Thoracic aorta (tissue), 2 donors: ENCODE measurements around the gene LGALS16. TPM values are rescaled to one million over a fixed set of nuclear protein-coding genes. Genes with fewer than 3 reads are reported as not detected.
"Not testable (repeated sequence)": the region's sequence is repeated elsewhere in the genome, so short reads cannot be mapped to it uniquely, and the experiment has no call there.

ENCODE experiments used
- ATAC-seq: fragments of 150-250 bp; one replicate; pipeline ENCODE4 v1.8.0; 2017; ENCODE audit warnings: low read depth; ENCODE audit not compliant: insufficient number of reproducible peaks, low FRiP score
- DNase-seq: peaks from one replicate; pipeline ENCODE4 v3.0.0-alpha.2; 2020; ENCODE audit warnings: low spot score
- H3K27ac ChIP-seq, 2 donors: fragments of 200-600 bp; sonication (generic); 1 replicate in 1 of 2; 2 replicates in 1 of 2; pipeline ENCODE4 v1.5.1; 2016; ENCODE audit warnings: mild to moderate bottlenecking in 2 of 2, moderate library complexity in 2 of 2
- H3K27me3 ChIP-seq: fragments of 200-600 bp; sonication (generic); replicated peaks from 2 replicates; pipeline ENCODE4 v1.6.0; 2016; ENCODE audit warnings: mild to moderate bottlenecking; ENCODE audit not compliant: insufficient read depth
- H3K36me3 ChIP-seq: fragments of 200-600 bp; sonication (generic); one replicate; pipeline ENCODE4 v1.5.1; 2016
- H3K4me1 ChIP-seq, 2 donors: fragments of 200-600 bp; sonication (generic); 1 replicate in 1 of 2; 2 replicates in 1 of 2; pipeline versions ENCODE4 v1.5.1 to v1.6.0; 2016; ENCODE audit warnings: low read depth in 2 of 2, mild to moderate bottlenecking in 1 of 2; ENCODE audit not compliant: control insufficient read depth in 1 of 2
- H3K4me3 ChIP-seq: fragments of 200-600 bp; sonication (generic); 2 replicates; pipeline ENCODE4 v1.5.1; 2016; ENCODE audit warnings: mild to moderate bottlenecking
- H3K9me3 ChIP-seq: fragments of 200-600 bp; sonication (generic); 2 replicates; pipeline ENCODE4 v1.5.1; 2016
- total RNA-seq, 2 donors: library from RNA; depleted of rRNA; stranded (reverse); fragments of >200 nt; gene quantifications; one replicate each; pipeline versions ENCODE4 v1.1.0 to v1.2.3, GENCODE V29; 2016
- TF ChIP-seq, protein P1 (sequence below): fragments of 200-600 bp; sonication (generic); IDR thresholded peaks from one replicate; pipeline ENCODE4 v1.5.1; 2019; ENCODE audit warnings: antibody characterized with exemption

The LGALS16 gene
- total RNA-seq, 2 donors from 2014 or later: not detected

- Histone ChIP-seq H3K27me3 (no peaks in the 10 kb centered on the region), H3K27ac (no peak overlapping the region), H3K36me3 (no peaks in the 10 kb centered on the region), H3K4me3 (no peak overlapping the region), H3K9me3 (no peaks in the 10 kb centered on the region), H3K4me1 (peaks cover 0 to 14% of the 10 kb centered on the region in 2 donors)
- no peak for DNase-seq
- no peak for ATAC-seq
- TF ChIP-seq, protein P1, sequence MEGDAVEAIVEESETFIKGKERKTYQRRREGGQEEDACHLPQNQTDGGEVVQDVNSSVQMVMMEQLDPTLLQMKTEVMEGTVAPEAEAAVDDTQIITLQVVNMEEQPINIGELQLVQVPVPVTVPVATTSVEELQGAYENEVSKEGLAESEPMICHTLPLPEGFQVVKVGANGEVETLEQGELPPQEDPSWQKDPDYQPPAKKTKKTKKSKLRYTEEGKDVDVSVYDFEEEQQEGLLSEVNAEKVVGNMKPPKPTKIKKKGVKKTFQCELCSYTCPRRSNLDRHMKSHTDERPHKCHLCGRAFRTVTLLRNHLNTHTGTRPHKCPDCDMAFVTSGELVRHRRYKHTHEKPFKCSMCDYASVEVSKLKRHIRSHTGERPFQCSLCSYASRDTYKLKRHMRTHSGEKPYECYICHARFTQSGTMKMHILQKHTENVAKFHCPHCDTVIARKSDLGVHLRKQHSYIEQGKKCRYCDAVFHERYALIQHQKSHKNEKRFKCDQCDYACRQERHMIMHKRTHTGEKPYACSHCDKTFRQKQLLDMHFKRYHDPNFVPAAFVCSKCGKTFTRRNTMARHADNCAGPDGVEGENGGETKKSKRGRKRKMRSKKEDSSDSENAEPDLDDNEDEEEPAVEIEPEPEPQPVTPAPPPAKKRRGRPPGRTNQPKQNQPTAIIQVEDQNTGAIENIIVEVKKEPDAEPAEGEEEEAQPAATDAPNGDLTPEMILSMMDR: no peak
Observed at GRCh38 chr19:39681416-39681815, 25.7 kb downstream of the LGALS16 start.

DNA sequence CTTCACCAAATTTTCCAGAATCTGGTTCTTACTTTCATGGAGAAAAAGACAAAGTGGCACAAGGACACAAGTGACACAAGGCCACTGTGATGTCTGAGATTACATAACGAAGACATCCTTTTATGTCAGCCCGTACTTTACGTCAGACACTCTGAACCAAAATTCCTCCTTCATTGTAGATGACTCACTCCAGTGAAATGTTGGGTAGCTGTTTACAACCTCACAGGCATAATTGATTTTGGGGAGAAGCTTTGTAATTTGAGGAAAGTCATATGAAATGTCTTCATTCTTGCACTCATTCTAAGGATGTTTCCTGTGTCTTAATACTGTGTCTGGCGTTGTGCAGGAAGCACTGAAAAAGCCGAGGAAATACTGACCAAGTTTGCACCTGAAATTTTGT is 28.6 kb downstream of the LGALS16 start:
- no peaks in the 10 kb centered on the region for H3K9me3 ChIP-seq
- peaks cover 0 to 1% of the 10 kb centered on the region in 2 donors for H3K4me1 ChIP-seq
- no peaks in the 10 kb centered on the region for H3K36me3 ChIP-seq
- H3K27ac ChIP-seq: no peak overlapping the region
- ATAC-seq (no peak), DNase-seq (no peak)
- H3K27me3 ChIP-seq: no peaks in the 10 kb centered on the region
- TF ChIP-seq, protein P1: no peak
- H3K4me3 ChIP-seq: no peak overlapping the region

DNA sequence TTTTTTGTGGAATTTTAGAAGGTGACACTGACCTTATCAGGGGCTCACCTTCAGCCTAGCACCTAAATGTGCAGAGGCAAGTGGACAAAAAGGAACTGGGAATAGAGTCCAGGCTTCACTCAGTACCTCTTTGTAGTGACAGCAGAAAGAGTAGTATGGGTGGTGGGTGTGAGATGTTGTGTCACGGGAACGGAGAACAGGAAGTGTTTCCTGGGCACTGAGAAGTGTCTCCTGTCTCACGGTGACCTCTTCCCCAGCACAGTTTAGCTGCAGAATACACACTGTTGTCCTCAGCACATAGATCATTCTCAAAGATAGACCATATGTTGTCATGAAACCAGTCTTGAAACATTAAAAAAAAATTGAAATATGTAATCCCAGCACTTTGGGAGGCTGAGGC is 31.0 kb downstream of the LGALS16 start:
- Histone ChIP-seq H3K4me3 (no peak overlapping the region), H3K36me3 (no peaks in the 10 kb centered on the region), H3K27ac (no peak overlapping the region), H3K9me3 (no peaks in the 10 kb centered on the region), H3K4me1 (no peaks in the 10 kb centered on the region), H3K27me3 (no peaks in the 10 kb centered on the region)
- DNase-seq (no peak), ATAC-seq (no peak)
- TF ChIP-seq, protein P1: no peak

DNA sequence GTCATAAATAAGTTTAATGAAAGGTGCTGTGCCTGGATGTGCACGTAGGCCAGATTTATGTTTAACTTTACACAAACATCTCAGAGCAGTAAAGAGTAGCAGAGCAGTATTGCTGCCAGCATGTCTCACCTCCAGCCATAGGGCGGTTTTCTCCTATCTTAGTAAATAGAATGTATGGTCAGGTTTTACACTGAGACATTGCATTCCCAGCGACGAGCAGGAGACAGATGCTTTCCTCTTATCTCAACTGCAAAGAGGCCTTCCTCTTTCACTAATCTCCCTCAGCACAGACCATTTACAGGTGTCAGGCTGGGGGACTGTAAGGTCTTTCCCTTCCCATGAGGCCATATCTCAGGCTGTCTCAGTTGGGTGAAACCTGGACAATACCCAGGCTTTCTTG is 32.9 kb downstream of the LGALS16 start:
- H3K4me3 ChIP-seq, H3K36me3 ChIP-seq, DNase-seq, ATAC-seq, H3K27ac ChIP-seq, H3K27me3 ChIP-seq, H3K4me1 ChIP-seq, H3K9me3 ChIP-seq: not testable (repeated sequence)

GRCh38 chr19:39692166-39692565 is 36.5 kb downstream of the LGALS16 start:
- ATAC-seq (no peak), DNase-seq (no peak)
- TF ChIP-seq, protein P1: no peak
- no peaks in the 10 kb centered on the region for H3K4me1 ChIP-seq
- no peaks in the 10 kb centered on the region for H3K27me3 ChIP-seq
- no peaks in the 10 kb centered on the region for H3K9me3 ChIP-seq
- no peak overlapping the region for H3K27ac ChIP-seq
- no peak overlapping the region for H3K4me3 ChIP-seq
- no peaks in the 10 kb centered on the region for H3K36me3 ChIP-seq

- no peak overlapping the region for H3K4me3 ChIP-seq
- ATAC-seq: no peak
- no peaks in the 10 kb centered on the region for H3K9me3 ChIP-seq
Observed at GRCh38 chr19:39692822-39693221, 37.1 kb downstream of the LGALS16 start.

More at GRCh38 chr19:39692822-39693221, 37.1 kb downstream of the LGALS16 start:
- no peak overlapping the region for H3K27ac ChIP-seq
- no peaks in the 10 kb centered on the region for H3K27me3 ChIP-seq
- DNase-seq: no peak
- TF ChIP-seq, protein P1: no peak
- no peaks in the 10 kb centered on the region for H3K36me3 ChIP-seq
- H3K4me1 ChIP-seq: no peaks in the 10 kb centered on the region
